ENCODE measurements around the gene ARMH1.

Gene ARMH1

DNA sequence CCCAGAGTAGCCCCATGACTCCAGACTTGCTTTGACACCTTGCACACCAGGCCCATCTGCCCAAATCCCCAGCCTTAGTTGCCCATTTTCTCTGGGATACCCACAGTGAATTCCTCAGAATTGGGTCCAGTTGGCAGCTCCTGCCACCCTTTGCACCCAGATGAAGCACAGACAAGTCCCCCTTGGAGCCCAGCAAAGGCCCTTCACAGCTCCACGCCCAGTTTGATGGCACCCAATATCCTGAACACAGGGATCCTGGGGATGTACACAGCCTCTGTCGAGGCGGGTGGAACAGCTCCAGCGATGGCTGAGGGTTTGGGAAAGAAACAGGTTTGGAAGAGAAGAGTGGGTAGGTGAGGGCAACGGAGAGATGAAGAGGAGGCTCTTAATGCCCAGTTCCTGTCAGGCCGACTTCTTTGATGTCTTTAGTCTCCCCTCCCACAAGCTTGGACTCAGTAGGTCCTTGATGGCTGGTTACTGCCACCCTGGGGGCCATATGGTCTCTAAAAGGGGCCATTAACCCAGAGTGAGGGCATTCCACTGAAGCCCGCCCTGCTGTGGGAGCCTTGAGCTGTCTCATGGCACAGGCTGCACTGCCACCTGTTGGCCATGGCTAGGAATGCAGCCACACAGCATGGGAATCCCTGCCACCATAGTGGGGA lies 21.9 kb upstream of the ARMH1 start:
- peak; percentile 72 for DNase-seq (ENCODE audit: low read depth)
- TF ChIP-seq, protein P1, sequence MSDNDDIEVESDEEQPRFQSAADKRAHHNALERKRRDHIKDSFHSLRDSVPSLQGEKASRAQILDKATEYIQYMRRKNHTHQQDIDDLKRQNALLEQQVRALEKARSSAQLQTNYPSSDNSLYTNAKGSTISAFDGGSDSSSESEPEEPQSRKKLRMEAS (IDR thresholded peaks at IDR 0.05; ENCODE audit: low read depth, low read length), result peak; percentile 66
- TF ChIP-seq MYC (IDR thresholded peaks at IDR 0.05; ENCODE audit: low read depth, low read length), result peak; percentile 46; the same call in 1 of the 2 replicates
- TF ChIP-seq, protein P2, sequence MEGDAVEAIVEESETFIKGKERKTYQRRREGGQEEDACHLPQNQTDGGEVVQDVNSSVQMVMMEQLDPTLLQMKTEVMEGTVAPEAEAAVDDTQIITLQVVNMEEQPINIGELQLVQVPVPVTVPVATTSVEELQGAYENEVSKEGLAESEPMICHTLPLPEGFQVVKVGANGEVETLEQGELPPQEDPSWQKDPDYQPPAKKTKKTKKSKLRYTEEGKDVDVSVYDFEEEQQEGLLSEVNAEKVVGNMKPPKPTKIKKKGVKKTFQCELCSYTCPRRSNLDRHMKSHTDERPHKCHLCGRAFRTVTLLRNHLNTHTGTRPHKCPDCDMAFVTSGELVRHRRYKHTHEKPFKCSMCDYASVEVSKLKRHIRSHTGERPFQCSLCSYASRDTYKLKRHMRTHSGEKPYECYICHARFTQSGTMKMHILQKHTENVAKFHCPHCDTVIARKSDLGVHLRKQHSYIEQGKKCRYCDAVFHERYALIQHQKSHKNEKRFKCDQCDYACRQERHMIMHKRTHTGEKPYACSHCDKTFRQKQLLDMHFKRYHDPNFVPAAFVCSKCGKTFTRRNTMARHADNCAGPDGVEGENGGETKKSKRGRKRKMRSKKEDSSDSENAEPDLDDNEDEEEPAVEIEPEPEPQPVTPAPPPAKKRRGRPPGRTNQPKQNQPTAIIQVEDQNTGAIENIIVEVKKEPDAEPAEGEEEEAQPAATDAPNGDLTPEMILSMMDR (IDR thresholded peaks at IDR 0.05; ENCODE audit: low read depth, low read length), result peak; percentile 96
- TF ChIP-seq POLR2A (IDR thresholded peaks at IDR 0.05; ENCODE audit: extremely low read depth, insufficient read length), result no peak
- H3K4me3 ChIP-seq (ENCODE audit: low read depth, low read length), result no peak overlapping the region

DNA sequence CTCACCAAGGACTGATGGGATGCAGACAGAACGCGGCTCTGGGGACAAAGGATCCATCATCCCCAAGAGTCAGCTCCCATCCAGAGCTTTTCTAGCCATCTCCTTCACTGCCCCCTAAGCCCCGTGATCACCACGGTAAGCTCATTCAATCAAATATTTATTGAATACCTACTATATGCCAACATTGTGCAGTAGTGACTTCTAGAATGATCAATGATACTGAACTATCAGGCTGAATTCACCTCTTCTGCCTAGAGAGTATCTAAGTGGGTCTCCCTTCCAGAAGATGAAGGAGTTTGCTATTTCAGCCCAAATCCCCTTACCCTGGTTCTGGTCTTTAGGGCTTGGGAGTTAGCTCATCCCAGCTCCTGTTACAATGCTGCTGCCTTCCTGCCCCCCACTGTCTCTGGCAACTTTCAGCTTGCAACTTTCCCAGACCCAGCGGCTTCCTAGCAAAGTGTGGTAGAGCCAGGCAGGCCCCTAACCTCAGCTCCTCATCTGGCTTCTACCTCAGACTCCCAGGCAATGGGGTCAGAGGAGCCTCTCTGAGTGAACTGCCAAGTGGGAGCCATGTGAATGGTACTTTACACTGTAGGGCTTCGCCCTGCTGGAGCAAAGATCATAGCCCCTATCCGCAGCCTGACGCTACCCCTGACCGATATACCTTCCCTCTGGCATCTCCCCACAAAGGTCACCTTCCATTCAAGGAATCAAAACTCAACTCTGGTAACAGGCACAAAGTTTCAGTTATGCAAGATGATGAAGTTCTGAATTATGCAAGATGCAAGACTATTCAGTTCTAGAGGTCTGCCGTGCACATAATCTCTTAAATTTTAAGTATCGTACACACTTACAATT lies 21.2 kb upstream of the ARMH1 start:
- no peak overlapping the region for H3K4me3 ChIP-seq (ENCODE audit: low read depth, low read length)
- DNase-seq (ENCODE audit: low read depth), result no peak
- TF ChIP-seq MYC (IDR thresholded peaks at IDR 0.05; ENCODE audit: low read depth, low read length), result no peak

DNA sequence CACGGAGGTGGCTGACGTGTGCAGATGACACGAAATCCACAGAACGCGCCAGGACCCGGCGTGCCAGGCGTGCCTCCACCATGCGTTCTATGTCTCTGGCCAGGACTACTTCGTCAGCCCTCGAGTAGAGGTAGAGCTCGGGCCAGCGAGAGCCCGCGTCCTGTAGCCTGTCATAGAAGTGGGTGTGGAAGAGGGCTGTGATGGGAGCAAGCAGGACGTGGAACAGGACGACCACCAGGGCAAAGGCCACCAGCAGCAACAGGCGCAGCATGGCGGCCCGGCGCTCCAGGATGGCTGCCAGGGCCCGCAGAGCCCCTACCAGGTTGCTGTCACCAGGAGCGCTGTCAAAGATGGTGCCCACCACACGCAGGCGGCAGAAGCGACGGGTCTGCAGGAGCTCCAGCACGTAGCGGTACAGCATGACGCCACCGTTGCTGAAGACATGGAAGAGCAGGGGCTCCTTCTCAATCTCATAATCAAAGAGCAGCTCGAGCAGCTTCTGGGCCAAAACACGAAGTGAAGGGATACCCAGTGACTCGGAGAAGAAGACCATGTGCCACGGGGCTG lies 19.8 kb upstream of the ARMH1 start:
- TF ChIP-seq, protein P1 (IDR thresholded peaks at IDR 0.05; ENCODE audit: low read depth, low read length), result no peak
- H3K4me3 ChIP-seq (ENCODE audit: low read depth, low read length), result no peak overlapping the region
- DNase-seq (ENCODE audit: low read depth), result no peak

DNA sequence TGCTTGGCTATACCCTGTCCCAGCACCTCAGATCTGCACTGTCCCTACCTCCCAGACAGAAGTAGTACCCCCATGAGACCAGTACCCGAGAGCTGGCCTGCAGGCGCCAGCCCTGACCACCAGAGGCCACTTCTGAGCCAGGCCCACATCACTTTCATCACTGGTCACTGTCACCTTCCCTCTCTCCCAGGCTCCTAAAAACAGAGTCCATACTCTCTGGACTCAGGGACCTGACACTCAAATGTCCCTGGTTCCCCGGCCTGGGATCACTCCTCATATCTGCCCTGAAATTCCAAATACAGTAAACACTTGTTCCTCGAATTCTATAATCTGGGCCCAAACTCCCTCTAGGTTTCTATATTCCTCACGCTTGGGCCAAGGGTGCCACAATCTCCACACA lies 18.9 kb upstream of the ARMH1 start:
- TF ChIP-seq POLR2A (IDR thresholded peaks at IDR 0.05; ENCODE audit: extremely low read depth, insufficient read length), result no peak
- TF ChIP-seq, protein P2 (IDR thresholded peaks at IDR 0.05; ENCODE audit: low read depth, low read length), result peak; percentile 95
- DNase-seq (ENCODE audit: low read depth), result peak; percentile 58
- no peak overlapping the region for H3K4me3 ChIP-seq (ENCODE audit: low read depth, low read length)

DNA sequence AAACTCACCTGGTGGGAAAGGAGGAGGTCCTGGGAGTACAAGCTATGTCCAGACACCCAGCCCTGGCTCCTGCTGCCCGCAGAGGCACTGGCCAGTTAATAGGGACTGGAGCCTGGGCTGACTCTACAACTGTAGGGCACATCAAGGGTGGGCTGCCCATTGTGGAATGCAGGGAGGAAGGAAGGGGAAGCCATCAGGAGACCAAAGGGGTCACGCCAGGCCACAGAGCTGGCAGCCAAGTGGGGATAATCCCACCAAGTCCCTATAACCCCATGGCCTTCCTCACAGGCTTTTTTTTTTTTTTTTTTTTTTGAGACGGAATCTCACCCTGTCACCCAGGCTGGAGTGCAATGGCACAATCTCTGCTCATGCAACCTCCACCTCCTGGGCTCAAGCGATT lies 14.9 kb upstream of the ARMH1 start:
- TF ChIP-seq, protein P2 (IDR thresholded peaks at IDR 0.05; ENCODE audit: low read depth, low read length), result no peak
- TF ChIP-seq POLR2A (IDR thresholded peaks at IDR 0.05; ENCODE audit: extremely low read depth, insufficient read length) (no peak), MYC (IDR thresholded peaks at IDR 0.05; ENCODE audit: low read depth, low read length) (no peak)
- TF ChIP-seq, protein P1 (IDR thresholded peaks at IDR 0.05; ENCODE audit: low read depth, low read length), result no peak
- H3K4me3 ChIP-seq (ENCODE audit: low read depth, low read length), result no peak overlapping the region
- no peak for DNase-seq (ENCODE audit: low read depth)

DNA sequence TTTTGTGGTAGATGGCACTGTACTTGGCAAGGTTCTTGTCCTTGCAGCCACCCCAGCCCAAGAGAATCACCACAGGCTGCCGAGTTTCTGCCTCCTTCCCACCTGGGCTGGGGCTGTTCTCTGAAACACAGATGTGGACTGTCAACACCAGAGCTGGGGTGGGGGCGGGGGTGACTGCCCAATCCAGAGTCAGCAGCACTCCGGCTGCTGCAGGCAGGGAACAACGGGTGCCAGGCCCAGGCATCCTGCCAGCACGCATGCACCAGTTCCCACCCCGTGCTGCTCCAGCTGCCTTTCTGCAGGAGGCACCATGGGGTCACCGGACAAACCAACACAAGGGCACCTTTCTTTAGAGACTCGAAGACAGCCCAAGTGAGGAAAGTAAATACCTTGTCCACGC lies 14.3 kb upstream of the ARMH1 start:
- TF ChIP-seq, protein P1 (IDR thresholded peaks at IDR 0.05; ENCODE audit: low read depth, low read length), result no peak
- TF ChIP-seq, protein P2 (IDR thresholded peaks at IDR 0.05; ENCODE audit: low read depth, low read length), result no peak
- TF ChIP-seq MYC (IDR thresholded peaks at IDR 0.05; ENCODE audit: low read depth, low read length) (no peak), POLR2A (IDR thresholded peaks at IDR 0.05; ENCODE audit: extremely low read depth, insufficient read length) (no peak)
- H3K4me3 ChIP-seq (ENCODE audit: low read depth, low read length), result no peak overlapping the region
- no peak for DNase-seq (ENCODE audit: low read depth)
